ENCODE data around the gene SPAG17.

The SPAG17 gene

GRCh38 chr1:118097622-118098348 is 87.2 kb downstream of the SPAG17 start:
- no peaks in the 10 kb centered on the region for H3K9me3 Mint-ChIP-seq
- H3K27me3 Mint-ChIP-seq, result no peaks in the 10 kb centered on the region
- no peaks in the 10 kb centered on the region for H3K4me1 Mint-ChIP-seq (ENCODE audit: low read depth)
- H3K4me3 Mint-ChIP-seq, result no peak overlapping the region
- no peak for DNase-seq
- H3K36me3 Mint-ChIP-seq (ENCODE audit: low read depth), result no peaks in the 10 kb centered on the region
- H3K27ac Mint-ChIP-seq, result no peak overlapping the region

DNA sequence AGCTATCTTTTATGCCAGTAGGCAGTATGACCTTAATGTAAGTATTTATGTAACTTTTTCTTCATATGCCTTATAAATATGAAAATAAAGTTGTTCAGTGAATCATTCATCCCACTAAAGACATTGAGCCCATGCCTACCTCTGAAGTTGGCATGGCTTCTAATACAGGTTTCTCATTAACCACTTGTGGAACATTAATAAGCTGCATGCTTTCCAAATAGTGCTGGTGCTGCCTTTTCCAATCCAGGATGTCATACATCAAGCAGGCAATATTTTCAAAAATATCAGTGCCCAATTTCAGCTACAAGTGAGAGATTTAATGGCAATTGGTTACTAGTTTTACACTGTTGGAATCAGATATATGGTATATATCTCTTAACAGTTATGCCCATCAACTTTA is 92.0 kb downstream of the SPAG17 start:
- H3K4me3 Mint-ChIP-seq, result no peak overlapping the region
- H3K4me1 Mint-ChIP-seq (ENCODE audit: low read depth), result no peaks in the 10 kb centered on the region
- H3K27me3 Mint-ChIP-seq, result no peaks in the 10 kb centered on the region
- no peak overlapping the region for H3K27ac Mint-ChIP-seq
- no peak for DNase-seq
- H3K36me3 Mint-ChIP-seq (ENCODE audit: low read depth), result no peaks in the 10 kb centered on the region
- H3K9me3 Mint-ChIP-seq, result no peaks in the 10 kb centered on the region

DNA sequence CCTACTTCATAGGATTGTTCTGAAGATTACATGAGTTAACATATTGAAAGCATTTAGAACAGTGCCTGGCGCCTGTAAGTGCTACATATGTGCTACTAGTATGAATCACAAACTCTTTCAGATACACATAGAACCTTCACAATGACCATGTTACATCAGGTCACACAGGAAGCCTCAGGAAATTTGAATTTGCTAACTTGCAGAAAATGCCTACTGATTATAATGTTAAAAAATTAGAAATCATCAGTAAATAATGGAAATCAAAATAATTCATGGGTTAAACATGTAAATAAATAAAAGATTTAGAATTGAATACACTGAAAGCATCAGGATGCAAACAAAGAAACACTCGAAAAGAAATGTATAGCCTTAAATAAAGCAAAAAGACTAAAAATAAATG is 94.9 kb downstream of the SPAG17 start:
- Mint-ChIP-seq H3K27me3 (peaks cover 5% of the 10 kb centered on the region), H3K4me3 (no peak overlapping the region), H3K27ac (no peak overlapping the region), H3K4me1 (ENCODE audit: low read depth) (no peaks in the 10 kb centered on the region), H3K36me3 (ENCODE audit: low read depth) (no peaks in the 10 kb centered on the region), H3K9me3 (no peaks in the 10 kb centered on the region)
- DNase-seq, result no peak

DNA sequence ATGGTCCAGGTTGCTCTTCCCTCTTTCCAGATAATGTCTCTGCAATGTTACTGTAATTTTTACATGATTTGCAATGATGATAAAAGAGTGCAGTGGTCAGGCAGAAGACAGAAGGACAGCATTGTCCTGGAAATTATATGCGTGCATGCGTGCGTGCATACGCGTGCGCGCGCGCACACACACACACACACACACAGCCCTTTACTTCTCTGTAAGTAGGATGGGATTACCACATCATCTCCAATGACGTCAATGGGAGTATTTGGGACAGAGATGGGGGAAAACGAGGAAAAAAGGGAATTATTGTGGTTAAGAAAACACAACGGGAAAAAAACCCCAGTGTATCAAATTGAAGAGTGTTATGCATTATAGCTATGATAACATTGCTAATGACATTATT is 99.7 kb downstream of the SPAG17 start:
- Mint-ChIP-seq H3K36me3 (ENCODE audit: low read depth) (no peaks in the 10 kb centered on the region), H3K4me1 (ENCODE audit: low read depth) (no peaks in the 10 kb centered on the region), H3K9me3 (no peaks in the 10 kb centered on the region), H3K27ac (no peak overlapping the region), H3K4me3 (no peak overlapping the region), H3K27me3 (peaks cover 14% of the 10 kb centered on the region)
- DNase-seq, result no peak

GRCh38 chr1:118084400-118084799 is 100.6 kb downstream of the SPAG17 start:
- H3K27me3 Mint-ChIP-seq, result peaks cover 14% of the 10 kb centered on the region
- H3K27ac Mint-ChIP-seq, result no peak overlapping the region
- no peaks in the 10 kb centered on the region for H3K36me3 Mint-ChIP-seq (ENCODE audit: low read depth)
- no peak overlapping the region for H3K4me3 Mint-ChIP-seq
- H3K4me1 Mint-ChIP-seq (ENCODE audit: low read depth), result no peaks in the 10 kb centered on the region
- no peaks in the 10 kb centered on the region for H3K9me3 Mint-ChIP-seq
- no peak for DNase-seq

DNA sequence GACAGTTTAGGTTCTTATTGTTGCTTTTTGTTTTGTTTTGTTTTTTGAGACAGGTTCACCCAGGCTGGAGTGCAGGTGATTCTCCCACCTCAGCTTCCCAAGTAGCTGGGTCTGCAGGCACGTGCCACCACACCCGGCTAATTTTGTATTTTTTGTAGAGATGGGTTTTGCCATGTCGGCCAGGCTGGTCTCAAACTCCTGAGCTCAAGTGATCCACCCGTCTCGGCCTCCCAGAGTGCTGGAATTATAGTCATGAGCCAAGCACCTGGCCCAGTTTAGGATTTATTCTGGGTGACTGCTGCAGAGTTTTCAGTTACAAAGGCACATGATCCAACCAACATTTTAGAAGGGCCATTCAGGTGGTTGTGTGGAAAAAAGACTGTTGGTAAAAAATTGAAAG is 102.0 kb downstream of the SPAG17 start:
- Mint-ChIP-seq H3K36me3 (ENCODE audit: low read depth) (no peaks in the 10 kb centered on the region), H3K27ac (no peak overlapping the region), H3K4me1 (ENCODE audit: low read depth) (no peaks in the 10 kb centered on the region), H3K27me3 (peaks cover 14% of the 10 kb centered on the region), H3K9me3 (no peaks in the 10 kb centered on the region), H3K4me3 (no peak overlapping the region)
- no peak for DNase-seq

- DNase-seq, result no peak
- Mint-ChIP-seq H3K27ac (no peak overlapping the region), H3K4me1 (ENCODE audit: low read depth) (no peaks in the 10 kb centered on the region), H3K4me3 (no peak overlapping the region), H3K36me3 (ENCODE audit: low read depth) (no peaks in the 10 kb centered on the region), H3K9me3 (no peaks in the 10 kb centered on the region), H3K27me3 (peaks cover 11% of the 10 kb centered on the region)
Observed at GRCh38 chr1:118081387-118081786, 103.6 kb downstream of the SPAG17 start.

- Mint-ChIP-seq H3K4me3 (no peak overlapping the region), H3K27ac (no peak overlapping the region), H3K27me3 (peaks cover 6% of the 10 kb centered on the region), H3K4me1 (ENCODE audit: low read depth) (no peaks in the 10 kb centered on the region), H3K36me3 (ENCODE audit: low read depth) (no peaks in the 10 kb centered on the region), H3K9me3 (no peaks in the 10 kb centered on the region)
- DNase-seq, result no peak
Observed at GRCh38 chr1:118077331-118078045, 107.5 kb downstream of the SPAG17 start.

GRCh38 chr1:118075116-118075515 is 109.9 kb downstream of the SPAG17 start:
- Mint-ChIP-seq H3K4me3 (no peak overlapping the region), H3K27ac (no peak overlapping the region), H3K4me1 (ENCODE audit: low read depth) (no peaks in the 10 kb centered on the region), H3K36me3 (ENCODE audit: low read depth) (no peaks in the 10 kb centered on the region), H3K27me3 (no peaks in the 10 kb centered on the region), H3K9me3 (no peaks in the 10 kb centered on the region)
- DNase-seq, result no peak

GRCh38 chr1:118073648-118074435 is 111.2 kb downstream of the SPAG17 start:
- Mint-ChIP-seq H3K27me3 (no peaks in the 10 kb centered on the region), H3K27ac (no peak overlapping the region), H3K4me1 (ENCODE audit: low read depth) (no peaks in the 10 kb centered on the region), H3K4me3 (no peak overlapping the region), H3K36me3 (ENCODE audit: low read depth) (no peaks in the 10 kb centered on the region), H3K9me3 (no peaks in the 10 kb centered on the region)
- DNase-seq, result no peak

- Mint-ChIP-seq H3K4me3 (no peak overlapping the region), H3K9me3 (no peaks in the 10 kb centered on the region), H3K36me3 (ENCODE audit: low read depth) (no peaks in the 10 kb centered on the region), H3K4me1 (ENCODE audit: low read depth) (no peaks in the 10 kb centered on the region), H3K27me3 (peaks cover 4% of the 10 kb centered on the region), H3K27ac (no peak overlapping the region)
- no peak for DNase-seq
Observed at GRCh38 chr1:118049981-118050380, 135.0 kb downstream of the SPAG17 start.

GRCh38 chr1:118047650-118048224 is 137.3 kb downstream of the SPAG17 start:
- Mint-ChIP-seq H3K27me3 (peaks cover 4% of the 10 kb centered on the region), H3K36me3 (ENCODE audit: low read depth) (no peaks in the 10 kb centered on the region), H3K4me3 (no peak overlapping the region), H3K27ac (no peak overlapping the region), H3K9me3 (no peaks in the 10 kb centered on the region), H3K4me1 (ENCODE audit: low read depth) (no peaks in the 10 kb centered on the region)
- DNase-seq, result no peak

GRCh38 chr1:118047006-118047649 is 137.9 kb downstream of the SPAG17 start:
- Mint-ChIP-seq H3K36me3 (ENCODE audit: low read depth) (no peaks in the 10 kb centered on the region), H3K4me1 (ENCODE audit: low read depth) (no peaks in the 10 kb centered on the region), H3K27me3 (peaks cover 4% of the 10 kb centered on the region), H3K9me3 (no peaks in the 10 kb centered on the region), H3K27ac (no peak overlapping the region), H3K4me3 (no peak overlapping the region)
- DNase-seq, result no peak

GRCh38 chr1:118043624-118044023 is 141.4 kb downstream of the SPAG17 start:
- no peak overlapping the region for H3K4me3 Mint-ChIP-seq
- H3K36me3 Mint-ChIP-seq (ENCODE audit: low read depth), result no peaks in the 10 kb centered on the region
- H3K9me3 Mint-ChIP-seq, result no peaks in the 10 kb centered on the region
- no peak overlapping the region for H3K27ac Mint-ChIP-seq
- no peaks in the 10 kb centered on the region for H3K4me1 Mint-ChIP-seq (ENCODE audit: low read depth)
- peaks cover 4% of the 10 kb centered on the region for H3K27me3 Mint-ChIP-seq
- no peak for DNase-seq
